Glomerular visceral epithelial cell (primary cell): ENCODE results near the gene RIMBP2.
"Not testable (repeated sequence)": the region's sequence is repeated elsewhere in the genome, so short reads cannot be mapped to it uniquely, and the experiment has no call there.

Source experiments
- DNase-seq: peaks from one replicate; pipeline ENCODE4 v3.0.0-alpha.2; 2016; ENCODE audit errors: extremely low spot score

RIMBP2 gene

DNA sequence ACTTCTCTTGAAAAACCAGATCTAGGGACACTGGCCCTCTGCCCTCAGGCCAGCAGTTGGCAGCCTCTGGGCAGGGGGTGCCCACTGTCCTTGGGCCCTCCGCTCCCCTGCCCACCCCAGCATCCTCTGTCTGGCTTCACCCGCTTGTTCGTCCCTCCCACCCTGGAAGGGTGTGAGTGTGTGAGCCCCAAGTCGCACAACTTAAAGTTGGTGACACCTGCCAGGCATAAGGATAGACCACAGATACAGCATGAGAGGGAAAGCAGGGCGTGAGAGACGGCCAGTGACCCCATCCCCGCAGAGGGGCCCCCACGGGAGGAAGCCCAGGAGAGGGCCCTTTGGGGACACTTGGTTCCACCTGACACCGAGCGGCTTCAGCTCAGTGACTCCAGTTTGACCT is 23.5 kb upstream of the RIMBP2 start:
- DNase-seq, result no peak

DNA sequence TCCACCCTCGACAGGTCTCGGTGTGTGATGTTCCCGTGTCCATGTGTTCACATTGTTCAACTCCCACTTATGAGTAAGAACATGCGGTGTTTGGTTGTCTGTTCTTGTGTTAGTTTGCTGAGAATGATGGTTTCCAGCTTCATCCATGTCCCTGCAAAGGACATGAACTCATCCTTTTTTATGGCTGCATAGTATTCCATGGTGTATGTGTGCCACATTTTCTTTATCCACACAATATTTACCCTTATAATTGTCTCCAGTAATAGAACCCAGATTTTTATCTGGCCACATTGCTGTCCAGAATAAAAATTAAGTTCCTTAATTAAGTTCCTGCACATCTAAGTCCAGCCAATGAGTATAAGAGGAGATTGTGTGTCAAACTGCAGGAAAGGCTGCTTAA is 22.3 kb upstream of the RIMBP2 start:
- not testable (repeated sequence) for DNase-seq

DNA sequence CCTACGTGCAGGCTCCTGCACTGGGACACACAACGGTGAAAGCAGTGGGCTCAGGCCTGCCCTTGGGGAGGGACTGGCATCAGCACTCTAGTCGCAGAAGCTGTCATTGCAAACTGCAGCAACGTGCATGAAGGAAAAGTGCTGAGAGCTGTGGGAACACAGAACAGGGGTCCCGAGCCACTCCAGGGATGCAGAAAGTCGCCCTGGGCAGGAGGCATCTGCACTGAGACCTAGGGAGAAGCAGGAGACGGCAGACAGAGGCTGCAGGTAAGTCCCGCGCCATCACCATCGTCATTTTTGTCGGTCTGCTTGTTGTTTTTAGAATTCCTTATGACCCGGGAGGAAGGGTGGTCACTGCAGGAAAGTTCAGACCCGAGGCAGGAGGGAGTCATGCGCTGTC is 21.6 kb upstream of the RIMBP2 start:
- no peak for DNase-seq

DNA sequence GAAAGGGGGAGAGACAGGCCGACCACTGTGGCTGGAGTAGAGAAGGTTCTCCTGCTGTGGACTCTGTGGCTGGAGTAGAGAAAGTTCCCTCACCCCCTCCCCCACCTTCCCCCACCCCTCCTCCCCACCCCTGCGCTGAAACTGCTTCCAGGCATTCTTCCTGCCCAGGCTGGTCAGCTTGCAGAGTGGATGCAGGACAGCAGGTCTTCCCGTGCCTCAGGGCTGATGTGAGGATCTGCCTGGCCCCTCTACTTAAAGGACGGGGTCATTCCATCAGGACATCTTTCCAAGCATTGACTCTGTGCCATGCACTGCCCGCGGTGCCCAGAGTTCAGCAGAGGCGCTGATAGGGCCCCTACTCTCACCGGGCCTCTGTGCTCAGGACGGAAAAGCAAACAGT is 13.2 kb upstream of the RIMBP2 start:
- no peak for DNase-seq

DNA sequence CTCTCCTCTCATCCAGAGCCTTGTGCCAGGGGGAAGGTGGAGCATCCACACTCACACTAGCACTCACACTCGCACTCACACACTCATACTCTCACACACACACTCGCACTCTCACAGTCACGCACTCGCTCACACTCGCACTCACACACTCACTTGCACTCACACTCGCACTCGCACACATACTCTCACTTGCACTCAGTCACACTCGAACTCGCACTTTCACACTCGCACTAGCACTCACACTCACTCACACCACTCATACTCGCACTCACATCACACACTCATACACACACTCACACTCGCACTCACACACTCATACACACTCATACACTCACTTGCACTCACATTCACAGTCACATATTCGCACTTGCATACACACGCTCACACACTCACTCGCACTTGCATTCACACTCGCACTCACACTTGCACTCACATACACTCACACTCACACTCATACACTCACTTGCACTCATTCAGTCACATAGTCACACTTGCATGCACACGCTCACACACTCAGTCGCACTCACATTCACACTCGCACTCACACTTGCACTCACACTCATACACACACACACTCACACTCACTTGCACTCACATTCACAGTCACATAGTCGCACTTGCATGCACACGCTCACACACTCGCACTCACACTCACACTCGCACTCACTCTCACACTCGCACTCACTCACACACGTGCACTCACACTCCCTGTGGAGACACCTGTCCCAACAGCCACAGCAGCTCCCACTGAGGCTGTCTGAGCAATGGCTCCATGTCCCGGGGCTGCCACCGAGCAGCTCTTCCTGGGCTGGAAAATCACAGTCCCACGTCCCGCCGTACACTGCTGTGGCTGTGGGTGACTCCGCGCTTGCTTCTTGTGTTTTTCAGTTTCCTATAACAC is 12.3 kb upstream of the RIMBP2 start:
- DNase-seq, result no peak

DNA sequence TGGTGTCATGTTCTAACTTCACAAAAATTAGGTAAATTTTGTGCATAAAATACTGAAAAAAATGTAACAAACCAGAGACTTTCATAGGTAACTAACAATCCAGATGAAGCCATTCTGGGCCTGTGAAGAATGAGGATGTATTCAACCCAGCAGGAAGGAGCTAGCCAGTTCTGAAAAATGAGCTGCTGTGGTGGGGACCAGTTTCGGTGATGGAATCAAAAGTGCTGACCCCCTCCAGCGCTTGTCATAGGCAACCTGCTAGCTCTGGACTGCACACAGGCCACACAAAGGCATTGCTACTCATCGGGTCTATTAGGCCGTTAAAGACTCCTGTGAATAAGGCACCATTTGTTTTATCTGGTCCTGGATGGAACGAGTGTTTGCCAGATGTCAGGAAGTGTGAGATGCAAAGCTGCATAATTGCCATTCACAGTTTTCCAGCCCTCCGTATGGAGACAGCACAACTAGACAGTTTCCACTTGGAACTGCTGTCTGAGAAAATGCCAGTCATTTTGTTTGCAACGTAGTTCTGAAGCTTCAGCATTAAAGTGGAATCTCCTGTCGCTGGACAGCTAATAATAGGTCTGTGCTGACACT is 3.3 kb upstream of the RIMBP2 start:
- DNase-seq, result no peak

DNA sequence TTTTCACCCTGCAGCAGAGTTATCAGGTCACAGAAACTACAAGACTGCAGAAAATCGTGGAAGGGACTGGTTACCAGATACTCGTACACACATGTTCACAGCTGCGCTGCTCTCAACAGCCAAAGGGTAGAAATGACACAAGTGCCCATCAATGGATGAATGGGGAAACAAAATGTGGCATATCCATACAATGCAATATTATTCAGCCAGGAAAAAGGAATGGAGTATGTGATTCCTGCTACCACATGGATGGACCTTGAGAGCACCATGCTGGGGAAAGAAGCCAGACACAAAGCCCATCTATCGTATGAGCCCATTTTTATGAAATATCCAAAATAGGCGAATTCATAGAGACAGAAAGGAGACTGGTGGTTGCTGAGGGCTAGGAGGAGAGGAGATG is 1.7 kb upstream of the RIMBP2 start:
- no peak for DNase-seq

DNA sequence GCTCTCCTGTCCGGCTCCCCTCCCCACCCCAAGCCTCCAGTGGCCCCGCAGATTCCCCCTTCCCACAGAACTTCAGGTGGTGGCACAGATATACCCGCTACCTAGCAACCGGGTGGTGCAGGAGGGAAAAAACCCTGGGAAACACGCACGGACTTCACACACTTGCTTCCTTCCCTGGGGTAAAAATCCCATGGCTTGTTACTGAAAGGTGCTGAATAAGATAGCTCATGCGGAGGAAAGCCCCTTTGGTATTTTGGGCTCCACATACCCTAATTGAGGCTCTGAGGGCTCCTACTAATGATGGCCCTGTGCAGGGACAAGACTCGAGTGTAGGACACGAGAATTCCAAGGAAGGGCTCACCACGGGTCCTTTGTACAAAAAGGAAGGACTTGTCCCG is 869 bp upstream of the RIMBP2 start:
- no peak for DNase-seq

DNA sequence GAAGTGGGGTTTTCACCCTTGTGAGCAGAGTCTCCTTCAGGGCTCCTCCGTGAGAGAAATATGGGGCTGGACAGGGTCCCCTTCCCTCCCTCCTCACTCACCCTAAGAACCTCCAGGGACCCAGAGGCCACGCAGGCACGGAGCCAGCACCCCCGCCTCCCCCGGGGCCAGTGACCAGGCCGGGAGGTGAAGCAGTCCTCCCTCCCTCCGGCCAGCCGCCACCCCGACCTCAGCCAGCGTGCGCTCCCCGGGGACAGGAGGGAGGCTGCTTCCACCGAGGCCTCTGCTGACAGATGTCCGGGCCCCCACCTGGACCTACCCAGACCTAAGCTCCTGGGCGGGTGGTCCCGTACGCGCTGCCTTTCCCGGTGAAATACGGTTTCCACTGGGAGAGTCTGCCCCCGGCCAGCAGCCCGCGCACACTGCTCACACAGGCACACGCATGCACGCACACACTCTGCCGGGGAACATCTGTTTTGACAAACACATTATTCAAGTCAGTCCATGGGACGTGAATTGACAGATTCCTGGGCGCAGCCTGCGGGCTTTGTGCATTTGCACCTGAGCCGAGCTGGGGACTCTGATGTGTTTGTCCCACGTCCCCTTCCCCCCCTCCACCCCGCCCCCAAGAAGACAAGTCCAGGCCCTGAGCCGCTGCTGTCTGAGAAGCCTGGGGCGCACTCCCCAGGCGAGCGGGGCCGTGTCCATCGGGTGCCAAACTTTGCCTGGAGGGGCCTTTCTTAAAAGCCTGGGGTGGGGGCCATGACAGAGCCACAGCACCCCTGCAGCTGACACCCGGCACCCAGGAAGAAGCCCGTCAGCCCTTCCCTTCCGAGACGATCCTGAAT is 725 bp downstream of the RIMBP2 start:
- no peak for DNase-seq

DNA sequence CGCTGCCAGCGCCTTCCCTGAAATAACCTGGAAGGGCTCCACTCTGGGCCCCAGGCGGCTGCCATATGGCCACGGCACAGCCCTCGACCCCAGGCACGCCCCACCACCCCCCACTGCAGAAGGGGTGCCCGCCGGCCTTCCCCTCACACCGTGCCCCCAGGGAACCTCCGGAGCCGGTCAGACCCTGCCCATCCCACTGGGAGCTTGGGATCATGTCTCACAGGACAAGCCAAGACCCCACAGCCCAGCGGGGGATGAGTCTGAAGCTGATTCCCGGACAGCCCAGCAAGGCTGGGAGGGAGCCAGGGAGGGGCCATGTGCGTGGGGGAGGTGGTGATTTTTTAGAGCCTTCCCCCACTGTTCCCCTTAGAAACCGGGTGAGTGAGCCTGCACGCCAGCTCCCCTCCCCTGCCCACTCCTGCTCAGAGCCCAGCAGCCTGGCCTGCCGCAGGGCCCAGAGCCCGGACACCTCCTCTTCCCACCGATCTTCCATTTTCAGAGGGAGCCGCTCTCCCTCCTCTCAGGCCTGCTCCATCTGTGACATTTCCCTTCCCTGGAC is 1.4 kb downstream of the RIMBP2 start:
- DNase-seq, result no peak

DNA sequence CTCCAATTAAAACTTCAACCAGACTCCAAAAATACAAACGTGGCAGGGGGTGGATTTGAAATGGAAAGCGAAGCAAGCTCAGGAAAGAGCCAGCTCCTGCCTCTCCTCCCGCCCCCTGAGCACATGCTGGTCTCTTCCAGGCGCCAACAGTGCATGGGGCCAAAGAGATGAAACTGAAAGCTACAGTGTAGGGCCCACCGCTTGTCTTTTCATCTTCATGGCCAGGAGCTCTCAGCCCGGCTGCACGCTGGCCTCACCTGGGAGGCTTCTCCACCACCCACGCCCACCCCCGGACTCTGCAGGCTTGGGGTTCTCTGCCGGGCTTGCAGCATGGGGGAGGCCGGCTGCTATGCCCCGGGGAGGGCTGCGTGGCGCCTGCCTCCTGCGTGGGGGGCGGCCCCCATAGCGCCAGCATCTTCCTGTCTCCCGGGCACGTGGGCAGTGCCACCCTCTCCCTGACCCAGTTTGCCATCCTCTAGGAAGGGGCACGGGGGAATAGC is 2.0 kb downstream of the RIMBP2 start:
- no peak for DNase-seq

DNA sequence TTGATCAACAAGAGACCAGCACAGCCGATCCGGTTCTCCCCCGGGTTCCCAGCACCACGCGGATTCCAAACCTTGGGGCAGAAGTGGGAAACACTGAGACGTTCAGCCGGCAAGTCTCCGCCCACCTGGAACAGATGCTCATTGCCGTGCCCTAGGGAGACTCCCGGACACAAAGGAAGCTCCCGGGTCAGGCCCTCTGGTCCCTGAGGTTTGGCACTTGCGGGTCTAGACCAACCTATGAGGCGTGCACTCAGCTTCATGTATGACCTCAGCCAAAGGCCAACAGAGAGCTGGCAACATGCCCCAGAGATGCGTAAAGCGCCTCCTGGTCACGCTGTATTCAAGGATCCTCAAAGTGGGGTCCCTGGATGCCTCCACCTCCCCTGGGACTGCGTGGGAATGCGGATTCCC is 2.5 kb downstream of the RIMBP2 start:
- no peak for DNase-seq

DNA sequence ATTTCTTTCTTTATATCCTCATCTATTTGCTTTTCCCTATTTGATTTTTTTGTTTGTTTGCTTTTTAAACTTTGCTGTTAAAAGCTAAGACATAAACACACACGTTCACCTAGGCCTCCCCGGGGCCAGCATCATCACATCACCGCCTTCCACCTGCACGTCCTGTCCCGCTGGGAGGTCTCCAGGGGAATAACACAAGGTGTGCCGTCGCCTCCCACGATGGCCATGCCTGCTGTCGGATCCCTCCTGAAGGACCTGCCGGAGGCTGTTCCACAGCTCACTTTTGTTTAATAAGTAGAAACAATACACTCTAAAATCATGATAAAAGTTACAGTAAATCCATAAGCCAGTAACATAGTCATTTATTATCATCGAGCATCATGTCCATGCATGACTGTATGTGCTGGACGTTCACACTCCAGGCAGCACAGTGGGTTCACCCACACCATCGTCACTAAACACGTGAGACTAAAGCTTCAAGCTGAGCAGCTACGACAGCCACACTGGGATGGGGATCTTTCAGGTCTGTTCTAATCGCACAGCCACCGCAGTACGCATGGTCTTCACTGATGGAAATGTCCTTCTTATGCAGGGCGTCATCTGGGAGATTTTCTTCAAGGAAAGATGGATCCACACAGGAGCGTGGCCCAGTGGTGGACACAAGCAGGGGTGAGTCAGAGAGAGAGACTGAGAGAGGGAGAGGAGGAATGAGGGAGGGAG is 3.6 kb downstream of the RIMBP2 start:
- DNase-seq, result no peak

DNA sequence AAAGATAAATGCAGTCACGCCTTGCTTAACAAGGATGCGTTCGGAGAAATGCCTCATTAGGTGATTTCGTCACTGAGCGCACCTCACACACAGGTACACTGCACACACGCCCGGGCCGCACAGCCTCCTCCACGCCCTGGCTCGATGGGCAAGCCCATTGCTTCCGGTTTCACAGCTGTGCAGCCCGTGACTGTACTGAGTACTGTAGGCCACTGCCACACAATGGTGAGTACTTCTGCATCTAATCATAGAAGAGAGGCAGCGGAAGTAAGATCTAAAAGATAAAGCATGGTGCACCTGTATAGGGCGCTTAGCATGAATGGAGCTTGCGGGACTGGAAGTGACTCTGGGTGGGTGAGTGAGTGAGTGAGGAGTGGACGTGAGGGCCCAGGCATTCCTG is 4.3 kb downstream of the RIMBP2 start:
- DNase-seq, result no peak

DNA sequence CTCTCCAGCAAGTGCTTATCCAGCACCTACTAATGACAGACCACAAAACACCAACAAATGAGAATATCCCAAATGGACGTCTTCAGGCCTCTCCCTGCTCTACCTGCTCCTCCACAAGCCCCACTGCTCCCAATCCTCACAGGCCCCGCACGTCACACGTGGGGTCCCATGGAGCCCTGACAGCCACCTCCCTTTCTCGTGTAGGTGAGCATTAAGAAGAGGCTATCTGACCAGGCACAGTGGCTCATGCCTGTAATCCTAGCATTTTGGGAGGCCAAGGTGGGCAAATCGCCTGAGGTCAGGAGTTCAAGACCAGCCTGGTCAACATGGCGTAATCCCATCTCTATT is 5.4 kb downstream of the RIMBP2 start:
- no peak for DNase-seq

DNA sequence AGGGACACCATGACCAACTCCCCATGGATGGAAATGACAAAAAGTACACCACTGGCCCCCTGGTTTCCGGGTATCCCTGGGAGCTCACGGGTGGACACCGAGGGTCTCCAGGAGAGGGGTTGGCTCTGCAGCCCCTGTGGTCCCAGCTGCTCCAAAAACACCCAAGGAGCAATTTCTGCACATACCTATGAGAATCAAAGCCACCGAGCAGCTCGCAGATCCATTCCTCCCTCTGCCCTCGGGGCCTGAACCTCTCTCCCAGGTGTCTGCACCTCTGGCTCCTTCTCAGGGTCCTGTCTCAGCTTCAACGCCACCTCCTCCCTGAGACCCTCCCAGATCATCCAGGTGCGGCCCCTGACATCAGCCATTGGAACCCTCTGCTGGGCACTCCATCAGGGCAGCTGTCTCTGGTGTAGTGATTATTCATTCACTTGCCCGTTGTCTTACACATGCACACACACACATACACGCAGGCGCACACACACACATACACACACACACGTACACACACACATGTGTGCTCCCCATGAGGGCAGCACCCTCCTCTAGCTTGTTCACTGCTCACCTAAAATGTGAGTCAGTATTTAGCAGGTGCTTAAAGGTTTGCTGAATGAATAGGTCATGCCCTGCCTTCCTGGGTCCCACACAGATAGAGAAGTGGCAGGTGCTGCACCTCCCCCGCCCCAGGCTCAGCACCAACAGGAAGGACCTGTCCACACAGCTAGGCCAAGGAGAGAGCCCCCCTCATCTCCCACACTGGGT is 5.9 kb downstream of the RIMBP2 start:
- no peak for DNase-seq

DNA sequence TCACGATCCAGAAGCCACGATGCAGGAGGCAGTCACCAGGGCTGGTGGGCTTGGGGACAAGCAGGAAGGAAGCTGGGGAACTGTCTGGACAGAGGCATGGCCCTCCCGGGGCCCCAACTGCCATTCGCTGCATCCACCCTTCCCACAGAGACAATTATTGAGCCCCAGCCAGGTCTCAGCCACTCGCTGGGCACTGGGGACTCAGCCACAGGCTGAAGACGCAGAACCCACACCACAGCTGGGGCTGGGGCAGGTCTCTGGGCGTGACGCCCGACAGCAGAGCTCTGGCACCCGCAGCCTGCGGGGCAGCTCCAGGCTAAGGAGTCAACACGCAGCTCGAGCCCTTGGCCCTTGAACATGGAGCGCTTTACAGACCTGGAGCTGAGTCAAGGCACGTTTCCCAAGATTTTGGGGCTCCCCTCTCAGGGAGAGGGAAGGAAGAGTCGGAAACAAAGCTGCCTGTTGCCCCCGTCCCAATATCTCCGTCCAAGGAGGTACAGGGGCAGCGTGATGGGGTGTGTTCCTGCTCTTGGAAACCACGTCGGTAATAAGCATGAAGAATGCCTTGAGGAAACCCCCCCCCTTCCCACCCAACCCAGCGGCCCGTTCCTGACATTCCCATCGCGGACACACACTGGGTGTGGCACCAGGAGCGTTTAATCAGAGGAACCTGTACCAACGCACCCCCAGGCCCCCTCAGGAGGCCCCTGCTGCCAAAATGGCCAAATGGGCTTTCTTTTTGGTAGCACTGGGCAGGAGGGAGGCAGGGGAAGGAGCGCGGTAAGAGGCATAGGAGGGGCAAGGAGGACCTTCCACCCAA is 6.7 kb downstream of the RIMBP2 start:
- DNase-seq, result no peak

DNA sequence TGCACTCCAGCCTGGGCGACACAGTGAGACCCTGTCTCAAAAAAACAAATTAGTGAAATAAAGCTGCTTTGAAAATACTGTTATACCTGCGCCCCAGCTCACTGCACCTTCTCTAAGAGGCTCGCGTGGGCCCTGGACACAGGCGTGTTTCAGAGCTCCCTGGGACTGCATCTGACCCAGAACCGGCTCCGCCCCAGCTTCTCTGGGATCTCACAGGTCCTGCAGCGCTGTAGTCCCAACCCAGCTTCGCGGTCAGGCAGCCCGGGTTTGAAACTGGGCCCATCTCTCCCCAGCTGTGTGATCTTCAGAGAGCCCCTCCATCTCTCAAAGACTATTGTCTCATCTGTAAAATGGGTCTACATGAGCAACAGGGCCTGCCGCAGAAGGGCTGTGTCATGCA is 7.5 kb downstream of the RIMBP2 start:
- no peak for DNase-seq

DNA sequence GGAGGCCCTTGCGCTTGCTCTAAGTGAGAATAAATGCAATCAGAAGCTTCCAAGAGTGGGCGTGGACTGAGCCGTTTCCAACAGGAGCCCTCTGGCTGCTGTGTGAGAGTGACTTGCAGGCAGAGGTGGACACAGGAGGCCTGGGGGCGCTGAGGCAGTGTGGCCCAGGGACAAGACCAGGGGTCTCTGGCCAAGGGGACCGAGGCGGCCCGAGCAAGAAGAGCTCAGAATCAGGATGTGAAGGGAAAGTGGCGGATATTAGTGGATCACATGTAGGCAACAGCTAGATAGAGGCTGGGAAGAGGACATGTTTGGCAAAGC is 8.6 kb downstream of the RIMBP2 start:
- no peak for DNase-seq
